Suprapubic skin (tissue), 4 donors: ENCODE measurements around the gene TRIM37. TPM values are rescaled to one million over a fixed set of nuclear protein-coding genes. Genes with fewer than 3 reads are reported as not detected.

Experiments used
- DNase-seq, 2 donors: peaks; one replicate each; pipeline ENCODE4 v3.0.0-alpha.2; 2019; ENCODE audit warnings: low spot score in 2 of 2
- H3K27ac ChIP-seq: fragments of 200-600 bp; sonication (generic); one replicate; pipeline ENCODE4 v1.5.1; 2019
- H3K27me3 ChIP-seq: fragments of 200-600 bp; sonication (generic); one replicate; pipeline ENCODE4 v1.5.1; 2019
- H3K36me3 ChIP-seq: fragments of 200-600 bp; sonication (generic); one replicate; pipeline ENCODE4 v1.5.1; 2019
- H3K4me1 ChIP-seq: fragments of 200-600 bp; sonication (generic); one replicate; pipeline ENCODE4 v1.5.1; 2019
- H3K4me3 ChIP-seq: fragments of 200-600 bp; sonication (generic); one replicate; pipeline ENCODE4 v1.5.1; 2019; ENCODE audit warnings: mild to moderate bottlenecking
- H3K9me3 ChIP-seq: fragments of 200-600 bp; sonication (generic); one replicate; pipeline ENCODE4 v1.5.1; 2019
- CTCF ChIP-seq, 2 donors: fragments of 200-600 bp in 1 of 2; fragments of 450-650 bp in 1 of 2; sonication (generic) in 1 of 2; IDR thresholded peaks; one replicate each; pipeline ENCODE4 v1.5.1; 2016 to 2019; ENCODE audit warnings: antibody characterized with exemption in 2 of 2, mild to moderate bottlenecking in 1 of 2, moderate library complexity in 1 of 2
- EP300 ChIP-seq: sonication (generic); formaldehyde crosslinking; IDR thresholded peaks from one replicate; pipeline ENCODE4 v1.6.1; 2017; ENCODE audit warnings: antibody characterized with exemption
- POLR2A ChIP-seq, 2 donors: fragments of 450-650 bp; IDR thresholded peaks; one replicate each; pipeline ENCODE4 v1.6.1; 2017; ENCODE audit warnings: antibody characterized with exemption in 2 of 2, mild to moderate bottlenecking in 2 of 2, moderate library complexity in 2 of 2
- POLR2AphosphoS5 ChIP-seq, 3 donors: sonication (generic); formaldehyde crosslinking; IDR thresholded peaks; one replicate each; pipeline ENCODE4 v1.6.1; 2017; ENCODE audit warnings: antibody characterized with exemption in 3 of 3
- WGBS: methylation state at CpG from one replicate; pipeline ENCODE4 v1.1.5; 2018; 5-methylcytosine and 5-hydroxymethylcytosine counted together
- total RNA-seq, 4 donors: library from RNA; depleted of rRNA; stranded (reverse); fragments of >200 nt; gene quantifications; one replicate each; pipeline ENCODE4 v1.1.0, GENCODE V29; 2016

TRIM37 gene
- total RNA-seq, 4 donors from 2014 or later: 11.1 to 18.3 (median 14.6) TPM

- Histone ChIP-seq H3K4me3 (no peak overlapping the region), H3K27ac (no peak overlapping the region), H3K4me1 (peaks cover 26% of the 10 kb centered on the region), H3K36me3 (no peaks in the 10 kb centered on the region), H3K27me3 (no peaks in the 10 kb centered on the region), H3K9me3 (no peaks in the 10 kb centered on the region)
- WGBS: 83% methylated on average over 7 of the region's 7 CpGs
- TF ChIP-seq POLR2AphosphoS5 (IDR thresholded peaks at IDR 0.05): no peak
- TF ChIP-seq POLR2A (IDR thresholded peaks at IDR 0.05): no peak
- no peak for TF ChIP-seq EP300
- TF ChIP-seq CTCF (IDR thresholded peaks at IDR 0.05): no peak
- no peak for DNase-seq
Measured at GRCh38 chr17:59108400-59109102, 1.9 kb upstream of the TRIM37 start.

GRCh38 chr17:59107306-59107670, 608 bp upstream of the TRIM37 start:
- WGBS: 3% methylated on average over 10 of the region's 10 CpGs
- H3K4me3 ChIP-seq: peak overlapping the region; percentile 93
- DNase-seq: no peak
- H3K27me3 ChIP-seq: no peaks in the 10 kb centered on the region
- no peak for TF ChIP-seq POLR2AphosphoS5 (IDR thresholded peaks at IDR 0.05)
- no peak for TF ChIP-seq CTCF (IDR thresholded peaks at IDR 0.05)
- TF ChIP-seq POLR2A (IDR thresholded peaks at IDR 0.05): no peak
- no peak for TF ChIP-seq EP300
- no peaks in the 10 kb centered on the region for H3K9me3 ChIP-seq
- H3K36me3 ChIP-seq: no peaks in the 10 kb centered on the region
- peak overlapping the region; percentile 87 for H3K27ac ChIP-seq
- peaks cover 26% of the 10 kb centered on the region for H3K4me1 ChIP-seq

GRCh38 chr17:59105852-59106462, 723 bp downstream of the TRIM37 start:
- H3K27ac ChIP-seq: peak overlapping the region; percentile 87
- peaks cover 26% of the 10 kb centered on the region for H3K4me1 ChIP-seq
- no peak for TF ChIP-seq POLR2A (IDR thresholded peaks at IDR 0.05)
- TF ChIP-seq CTCF (IDR thresholded peaks at IDR 0.05): no peak
- no peak for TF ChIP-seq EP300
- no peak for TF ChIP-seq POLR2AphosphoS5 (IDR thresholded peaks at IDR 0.05)
- peaks cover 2% of the 10 kb centered on the region for H3K36me3 ChIP-seq
- peak; percentile 81 to 85 for DNase-seq
- 0% methylated on average over 7 of the region's 18 CpGs for WGBS
- no peaks in the 10 kb centered on the region for H3K9me3 ChIP-seq
- H3K27me3 ChIP-seq: no peaks in the 10 kb centered on the region
- H3K4me3 ChIP-seq: peak overlapping the region; percentile 93

- H3K4me3 ChIP-seq: no peak overlapping the region
- DNase-seq: no peak
- H3K27ac ChIP-seq: no peak overlapping the region
- TF ChIP-seq POLR2AphosphoS5 (IDR thresholded peaks at IDR 0.05) (no peak), EP300 (no peak), CTCF (IDR thresholded peaks at IDR 0.05) (no peak), POLR2A (IDR thresholded peaks at IDR 0.05) (no peak)
- H3K4me1 ChIP-seq: peaks cover 13% of the 10 kb centered on the region
- 100% methylated on average over 1 of the region's 1 CpG for WGBS
- no peaks in the 10 kb centered on the region for H3K9me3 ChIP-seq
- H3K27me3 ChIP-seq: no peaks in the 10 kb centered on the region
- H3K36me3 ChIP-seq: peaks cover 8% of the 10 kb centered on the region
Measured at GRCh38 chr17:59101178-59101577, 5.5 kb downstream of the TRIM37 start.

GRCh38 chr17:59097876-59098275, 8.8 kb downstream of the TRIM37 start:
- Histone ChIP-seq H3K27me3 (no peaks in the 10 kb centered on the region), H3K4me1 (peaks cover 7% of the 10 kb centered on the region), H3K4me3 (no peak overlapping the region), H3K27ac (no peak overlapping the region), H3K36me3 (peaks cover 8% of the 10 kb centered on the region), H3K9me3 (no peaks in the 10 kb centered on the region)
- DNase-seq: no peak
- TF ChIP-seq POLR2A (IDR thresholded peaks at IDR 0.05) (no peak), POLR2AphosphoS5 (IDR thresholded peaks at IDR 0.05) (no peak), EP300 (no peak), CTCF (IDR thresholded peaks at IDR 0.05) (no peak)
